ENCODE data around the gene SPNS1.

DNA sequence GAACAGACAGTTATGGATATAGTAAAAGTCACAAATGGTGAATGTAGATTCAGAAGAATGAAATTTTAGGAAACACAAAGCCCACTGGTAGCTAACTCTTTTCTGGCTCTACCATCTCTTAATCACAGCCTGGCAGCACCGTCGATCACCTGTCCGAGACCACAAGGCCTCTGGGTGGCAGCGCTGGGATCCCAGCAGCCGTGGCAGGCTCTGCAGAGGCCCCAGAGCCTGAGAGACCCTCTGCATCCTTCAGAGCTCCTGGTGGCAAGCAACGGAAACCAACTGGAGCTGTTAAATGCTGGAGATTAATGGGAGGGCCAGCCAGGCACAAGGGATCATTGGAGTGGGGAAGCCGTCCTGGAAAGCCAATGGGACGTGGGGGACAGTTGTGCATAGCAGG lies 36.5 kb downstream of the SPNS1 start:
- TF ChIP-seq, protein P1, sequence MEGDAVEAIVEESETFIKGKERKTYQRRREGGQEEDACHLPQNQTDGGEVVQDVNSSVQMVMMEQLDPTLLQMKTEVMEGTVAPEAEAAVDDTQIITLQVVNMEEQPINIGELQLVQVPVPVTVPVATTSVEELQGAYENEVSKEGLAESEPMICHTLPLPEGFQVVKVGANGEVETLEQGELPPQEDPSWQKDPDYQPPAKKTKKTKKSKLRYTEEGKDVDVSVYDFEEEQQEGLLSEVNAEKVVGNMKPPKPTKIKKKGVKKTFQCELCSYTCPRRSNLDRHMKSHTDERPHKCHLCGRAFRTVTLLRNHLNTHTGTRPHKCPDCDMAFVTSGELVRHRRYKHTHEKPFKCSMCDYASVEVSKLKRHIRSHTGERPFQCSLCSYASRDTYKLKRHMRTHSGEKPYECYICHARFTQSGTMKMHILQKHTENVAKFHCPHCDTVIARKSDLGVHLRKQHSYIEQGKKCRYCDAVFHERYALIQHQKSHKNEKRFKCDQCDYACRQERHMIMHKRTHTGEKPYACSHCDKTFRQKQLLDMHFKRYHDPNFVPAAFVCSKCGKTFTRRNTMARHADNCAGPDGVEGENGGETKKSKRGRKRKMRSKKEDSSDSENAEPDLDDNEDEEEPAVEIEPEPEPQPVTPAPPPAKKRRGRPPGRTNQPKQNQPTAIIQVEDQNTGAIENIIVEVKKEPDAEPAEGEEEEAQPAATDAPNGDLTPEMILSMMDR (IDR thresholded peaks at IDR 0.05) = no peak
- TF ChIP-seq POLR2A (IDR thresholded peaks at IDR 0.05) = no peak

Data from testis (tissue), 2 donors.